PC-9 (cell line): Measurements from ENCODE around the gene IZUMO1. TPM values are rescaled to one million over a fixed set of nuclear protein-coding genes. Genes with fewer than 3 reads are reported as not detected.

ENCODE experiments used
- BruUV-seq: library from RNA; stranded (reverse); fragments of 400-500 nt; replicated peaks from 2 replicates; lab custom pipeline; 2021; lab: Mats Ljungman, UMichigan
- CTCF ChIA-PET: fragments of 300-600 bp; sonication (Branson Sonifier 250); formaldehyde crosslinking; loops from one replicate; lab custom pipeline; 2022; ENCODE audit warnings: antibody characterized with exemption; lab: Charles Lee
- POLR2A ChIA-PET: fragments of 300-600 bp; sonication (Branson Sonifier 250); formaldehyde crosslinking; loops from one replicate; lab custom pipeline; 2022; ENCODE audit warnings: antibody characterized with exemption; ENCODE audit not compliant: unreplicated experiment; lab: Charles Lee
- DNase-seq, 2 experiments: peaks; one replicate each; pipeline versions ENCODE4 v3.0.0 to v3.0.0-alpha.2; 2015 to 2022; ENCODE audit warnings: mixed read lengths in 1 of 2
- H2AFZ ChIP-seq: fragments of 200-600 bp; sonication (generic); 2 replicates; pipeline ENCODE4 v1.8.1; 2017; ENCODE audit warnings: antibody characterized with exemption
- H3F3A ChIP-seq: fragments of 200-600 bp; sonication (generic); 2 replicates; pipeline ENCODE4 v1.8.1; 2017; ENCODE audit warnings: antibody characterized with exemption, mild to moderate bottlenecking, low read depth; ENCODE audit not compliant: insufficient read depth
- H3K27ac ChIP-seq: fragments of 200-600 bp; sonication (generic); 2 replicates; pipeline ENCODE4 v1.6.1; 2016; ENCODE audit warnings: mixed run types
- H3K27me3 ChIP-seq: fragments of 200-600 bp; sonication (generic); 2 replicates; pipeline ENCODE4 v1.6.1; 2016; ENCODE audit warnings: low read depth, mixed run types; ENCODE audit not compliant: insufficient read depth
- H3K36me3 ChIP-seq: fragments of 200-600 bp; sonication (generic); 2 replicates; pipeline ENCODE4 v1.6.1; 2016; ENCODE audit warnings: low read depth, mixed run types
- H3K4me1 ChIP-seq: fragments of 200-600 bp; sonication (generic); replicated peaks from 2 replicates; pipeline ENCODE4 v1.6.1; 2016; ENCODE audit warnings: mixed run types; ENCODE audit not compliant: insufficient read depth
- H3K4me2 ChIP-seq: fragments of 200-600 bp; sonication (generic); 2 replicates; pipeline ENCODE4 v1.6.1; 2017; ENCODE audit warnings: mixed run types
- H3K4me3 ChIP-seq: fragments of 200-600 bp; sonication (generic); 2 replicates; pipeline ENCODE4 v1.6.1; 2016; ENCODE audit warnings: mixed run types
- H3K79me2 ChIP-seq: fragments of 200-600 bp; sonication (generic); 2 replicates; pipeline ENCODE4 v1.6.1; 2017; ENCODE audit warnings: low read depth, mixed run types
- H3K9me2 ChIP-seq: fragments of 200-600 bp; sonication (generic); 2 replicates; pipeline ENCODE4 v1.8.1; 2017; ENCODE audit warnings: mild to moderate bottlenecking; ENCODE audit not compliant: insufficient read depth
- H3K9me3 ChIP-seq: fragments of 200-600 bp; sonication (generic); 2 replicates; pipeline ENCODE4 v1.8.1; 2016; ENCODE audit warnings: low read depth; ENCODE audit not compliant: insufficient read depth
- H4K20me1 ChIP-seq: fragments of 200-600 bp; sonication (generic); 2 replicates; pipeline ENCODE4 v1.8.1; 2017; ENCODE audit not compliant: insufficient read depth
- CTCF ChIP-seq: fragments of 200-600 bp; sonication (generic); conservative IDR thresholded peaks from 2 replicates; pipeline ENCODE4 v1.6.1; 2017; ENCODE audit warnings: mixed run types, antibody characterized with exemption, mild to moderate bottlenecking, moderate library complexity
- EZH2 ChIP-seq: fragments of 200-600 bp; sonication (generic); IDR thresholded peaks from 2 replicates; pipeline ENCODE4 v1.8.0; 2017; ENCODE audit warnings: antibody characterized with exemption, low read depth
- intact Hi-C: fragments of 100-400 bp; cut with micrococcal nuclease; formaldehyde crosslinking; loops from one replicate; pipeline ENCODE4 v1.10.0; 2022; ENCODE audit not compliant: unreplicated experiment
- total RNA-seq: library from RNA; stranded (reverse); gene quantifications from 2 replicates; pipeline ENCODE4 v1.2.3, GENCODE V29; 2021

IZUMO1 gene
- total RNA-seq, 1 experiment from 2014 or later = 2.2 TPM

GRCh38 chr19:48737360-48737998 lies 9.2 kb downstream of the IZUMO1 start:
- Histone ChIP-seq H3K79me2 (no peaks in the 10 kb centered on the region), H3K4me2 (no peak overlapping the region), H4K20me1 (no peaks in the 10 kb centered on the region), H3K27me3 (no peaks in the 10 kb centered on the region), H3K27ac (no peak overlapping the region), H3K4me3 (no peak overlapping the region), H3K9me3 (peaks cover 3% of the 10 kb centered on the region; the same call in 1 of the 2 replicates), H3F3A (peaks cover 15% of the 10 kb centered on the region), H3K9me2 (no peaks in the 10 kb centered on the region), H2AFZ (no peak overlapping the region), H3K4me1 (no peaks in the 10 kb centered on the region; the same call in 1 of the 2 replicates), H3K36me3 (no peaks in the 10 kb centered on the region)
- POLR2A ChIA-PET = interaction anchor here (0.8 kb wide), 1 partner anchor 336 kb away, joined by 8 read pairs; no protein-coding TSS in a partner anchor
- CTCF ChIA-PET = no interaction called here
- DNase-seq = peak in 1 of 2 experiments; percentile 33
- TF ChIP-seq EZH2 (no peak), CTCF (no peak)
- BruUV-seq = no TSS peak
- intact Hi-C loops = loop anchor here (5.0 kb wide), 2 partner anchors 60 to 100 kb away; partner anchors contain the start of gene DBP

GRCh38 chr19:48735031-48735615 lies 11.6 kb downstream of the IZUMO1 start:
- intact Hi-C loops = loop anchor here (5.0 kb wide), 2 partner anchors 58 to 98 kb away; partner anchors contain the start of gene DBP
- TF ChIP-seq CTCF = no peak; the same call in 1 of the 2 replicates
- TF ChIP-seq EZH2 = no peak
- peak overlapping the region; percentile 78 for H3K4me2 ChIP-seq

GRCh38 chr19:48734625-48735024 lies 12.1 kb downstream of the IZUMO1 start:
- no peak for TF ChIP-seq EZH2
- intact Hi-C loops = loop anchor here (5.0 kb wide), 2 partner anchors 57 to 97 kb away; partner anchors contain the start of gene DBP
- Histone ChIP-seq H2AFZ (no peak overlapping the region), H3K27ac (no peak overlapping the region), H3K79me2 (no peaks in the 10 kb centered on the region), H3K4me1 (no peaks in the 10 kb centered on the region), H3K9me2 (no peaks in the 10 kb centered on the region), H3K9me3 (peaks cover 3% of the 10 kb centered on the region; the same call in 1 of the 2 replicates), H3K36me3 (no peaks in the 10 kb centered on the region), H3F3A (peaks cover 15% of the 10 kb centered on the region), H4K20me1 (no peaks in the 10 kb centered on the region), H3K4me2 (peak overlapping the region; percentile 78), H3K27me3 (no peaks in the 10 kb centered on the region), H3K4me3 (peak overlapping the region; percentile 54; the same call in 1 of the 2 replicates)
- BruUV-seq = no TSS peak
- CTCF ChIA-PET = interaction anchor here (0.5 kb wide), 1 partner anchor 49 kb away, joined by 4 read pairs; no protein-coding TSS in a partner anchor
- POLR2A ChIA-PET = no interaction called here
- DNase-seq = no peak

More at GRCh38 chr19:48735031-48735615, 11.6 kb downstream of the IZUMO1 start:
- Histone ChIP-seq H3K27me3 (no peaks in the 10 kb centered on the region), H3K79me2 (no peaks in the 10 kb centered on the region), H3F3A (peaks cover 15% of the 10 kb centered on the region), H4K20me1 (no peaks in the 10 kb centered on the region), H2AFZ (peak overlapping the region; percentile 79), H3K9me2 (no peaks in the 10 kb centered on the region), H3K27ac (no peak overlapping the region), H3K4me1 (no peaks in the 10 kb centered on the region), H3K9me3 (peaks cover 3% of the 10 kb centered on the region; the same call in 1 of the 2 replicates), H3K36me3 (no peaks in the 10 kb centered on the region), H3K4me3 (peak overlapping the region; percentile 54)
- CTCF ChIA-PET = interaction anchor here (0.5 kb wide), 1 partner anchor 49 kb away, joined by 4 read pairs; no protein-coding TSS in a partner anchor
- POLR2A ChIA-PET = no interaction called here
- BruUV-seq = no TSS peak
- DNase-seq = peak; percentile 54 to 68
